H1 (cell line): ENCODE data around the gene MEGF11. TPM values are rescaled to one million over a fixed set of nuclear protein-coding genes. Genes with fewer than 3 reads are reported as not detected.

Experiments used
- CTCF ChIA-PET: fragments of 300-600 bp; sonication (Branson Sonifier 250); formaldehyde crosslinking; loops from one replicate; lab custom pipeline; 2021; ENCODE audit not compliant: partially characterized antibody; lab: Charles Lee
- POLR2A ChIA-PET: fragments of 300-600 bp; sonication (Branson Sonifier 250); formaldehyde crosslinking; loops from one replicate; lab custom pipeline; 2021; ENCODE audit warnings: inconsistent platforms; ENCODE audit not compliant: partially characterized antibody; lab: Charles Lee
- DNase-seq, 2 experiments: peaks; one replicate each; pipeline versions ENCODE4 v3.0.0 to v3.0.0-alpha.2; 2010 to 2022; ENCODE audit warnings: low spot score in 2 of 2, low read depth in 1 of 2, mixed read lengths in 1 of 2
- FAIRE-seq: peaks from 2 replicates; lab custom pipeline; 2011; peaks lifted over from hg19 to GRCh38; lab: Jason Lieb, UNC
- H2AFZ ChIP-seq: 2 replicates; pipeline ENCODE4 v1.8.1; 2012; ENCODE audit warnings: low read length, inconsistent platforms
- H2AK5ac ChIP-seq: 2 replicates; pipeline ENCODE4 v1.6.1; 2013; ENCODE audit warnings: low read depth, low read length
- H2BK120ac ChIP-seq: replicated peaks from 2 replicates; pipeline ENCODE3; 2013; ENCODE audit warnings: low read depth, low read length, inconsistent platforms
- H2BK12ac ChIP-seq: 2 replicates; pipeline ENCODE4 v1.6.1; 2013; ENCODE audit warnings: low read depth, low read length
- H2BK15ac ChIP-seq: 2 replicates; pipeline ENCODE4 v1.6.1; 2013; ENCODE audit warnings: low read length
- H2BK20ac ChIP-seq: 2 replicates; pipeline ENCODE4 v1.6.1; 2013; ENCODE audit warnings: low read length
- H2BK5ac ChIP-seq: 2 replicates; pipeline ENCODE4 v1.6.1; 2013; ENCODE audit warnings: low read depth, low read length
- H3K14ac ChIP-seq: 2 replicates; pipeline ENCODE4 v1.6.1; 2013; ENCODE audit warnings: inconsistent platforms; ENCODE audit not compliant: insufficient read length
- H3K18ac ChIP-seq: 2 replicates; pipeline ENCODE4 v1.6.1; 2013; ENCODE audit warnings: low read length; ENCODE audit errors: extremely low read depth
- H3K23ac ChIP-seq: 2 replicates; pipeline ENCODE4 v1.6.1; 2013; ENCODE audit warnings: inconsistent platforms; ENCODE audit not compliant: insufficient read length
- H3K23me2 ChIP-seq: 2 replicates; pipeline ENCODE4 v1.6.1; 2013; ENCODE audit warnings: low read depth, low read length
- H3K27ac ChIP-seq: 2 replicates; pipeline ENCODE4 v1.6.1; 2011; ENCODE audit warnings: low read depth, low read length, inconsistent platforms
- H3K27me3 ChIP-seq, 4 experiments: replicated peaks in 1 of 4; 1 replicate in 1 of 4; 2 replicates in 3 of 4; pipeline versions ENCODE4 v1.6.1 to v1.8.1; 2011 to 2013; ENCODE audit warnings: low read length in 3 of 4, mild to moderate bottlenecking in 3 of 4, inconsistent platforms in 2 of 4, mixed read lengths in 2 of 4, moderate library complexity in 1 of 4; ENCODE audit not compliant: control insufficient read depth in 3 of 4, insufficient read depth in 3 of 4; ENCODE audit errors: extremely low read depth in 1 of 4
- H3K36me3 ChIP-seq, 4 experiments: 2 replicates each; pipeline versions ENCODE4 v1.6.1 to v1.8.1; 2011 to 2013; ENCODE audit warnings: mild to moderate bottlenecking in 4 of 4, low read length in 3 of 4, moderate library complexity in 2 of 4, control low read depth in 1 of 4, inconsistent platforms in 1 of 4; ENCODE audit not compliant: insufficient read depth in 4 of 4, control insufficient read depth in 2 of 4
- H3K4ac ChIP-seq: replicated peaks from 2 replicates; pipeline ENCODE3; 2013; ENCODE audit warnings: low read length, low read depth, mixed read lengths, inconsistent platforms; ENCODE audit not compliant: insufficient read length
- H3K4me1 ChIP-seq, 4 experiments: replicated peaks in 1 of 4; 1 replicate in 1 of 4; 2 replicates in 3 of 4; pipeline versions ENCODE4 v1.6.1 to v1.8.1; 2011 to 2013; ENCODE audit warnings: low read length in 3 of 4, inconsistent platforms in 2 of 4, mixed read lengths in 1 of 4; ENCODE audit not compliant: insufficient read depth in 4 of 4, control insufficient read depth in 3 of 4
- H3K4me2 ChIP-seq, 2 experiments: 2 replicates each; pipeline versions ENCODE4 v1.6.1 to v1.8.1; 2011 to 2013; ENCODE audit warnings: low read depth in 2 of 2, low read length in 2 of 2, control low read depth in 1 of 2, inconsistent platforms in 1 of 2, mild to moderate bottlenecking in 1 of 2; ENCODE audit not compliant: insufficient read depth in 1 of 2
- H3K4me3 ChIP-seq, 4 experiments: fragments of 200-600, 300-600 bp in 1 of 4; sonication (generic), shearing (Covaris generic), sonication (Bioruptor Twin) in 1 of 4; 2 replicates each; pipeline versions ENCODE4 v1.5.1 to v1.8.1; 2011 to 2016; ENCODE audit warnings: low read length in 4 of 4, low read depth in 3 of 4, control low read depth in 2 of 4, inconsistent platforms in 2 of 4, mild to moderate bottlenecking in 2 of 4, mixed read lengths in 1 of 4, moderate library complexity in 1 of 4; ENCODE audit not compliant: insufficient read depth in 2 of 4; ENCODE audit errors: extremely low read depth in 1 of 4
- H3K56ac ChIP-seq: replicated peaks from 2 replicates; pipeline ENCODE3; 2013; ENCODE audit warnings: low read depth, mild to moderate bottlenecking, mixed read lengths, low read length, inconsistent platforms; ENCODE audit not compliant: insufficient read length
- H3K79me1 ChIP-seq: 2 replicates; pipeline ENCODE4 v1.6.1; 2013; ENCODE audit warnings: low read depth, low read length, control low read depth
- H3K79me2 ChIP-seq, 2 experiments: 2 replicates each; pipeline versions ENCODE4 v1.6.1 to v1.8.1; 2012 to 2013; ENCODE audit warnings: low read length in 2 of 2, mild to moderate bottlenecking in 2 of 2, inconsistent platforms in 1 of 2; ENCODE audit not compliant: insufficient read depth in 2 of 2, control insufficient read depth in 1 of 2
- H3K9ac ChIP-seq, 4 experiments: replicated peaks in 1 of 4; 1 replicate in 1 of 4; 2 replicates in 3 of 4; pipeline versions ENCODE4 v1.6.1 to v1.8.1; 2011 to 2013; ENCODE audit warnings: low read depth in 3 of 4, low read length in 3 of 4, control low read depth in 2 of 4, mild to moderate bottlenecking in 2 of 4, moderate library complexity in 2 of 4, inconsistent platforms in 1 of 4; ENCODE audit errors: extremely low read depth in 1 of 4
- H3K9me3 ChIP-seq, 2 experiments: 2 replicates each; pipeline versions ENCODE4 v1.6.1 to v1.8.1; 2012 to 2013; ENCODE audit warnings: mild to moderate bottlenecking in 2 of 2, moderate library complexity in 2 of 2, control low read depth in 1 of 2, inconsistent platforms in 1 of 2, low read depth in 1 of 2, low read length in 1 of 2, mixed read lengths in 1 of 2; ENCODE audit not compliant: insufficient read depth in 2 of 2
- H4K20me1 ChIP-seq, 2 experiments: replicated peaks in 1 of 2; 2 replicates each; pipeline versions ENCODE3 to v1.8.1; 2011 to 2013; ENCODE audit warnings: inconsistent platforms in 2 of 2, low read length in 2 of 2, mild to moderate bottlenecking in 1 of 2; ENCODE audit not compliant: insufficient read depth in 2 of 2, control insufficient read depth in 1 of 2
- H4K5ac ChIP-seq: 2 replicates; pipeline ENCODE4 v1.6.1; 2013; ENCODE audit warnings: low read length, low read depth, mixed read lengths, inconsistent platforms; ENCODE audit not compliant: insufficient read length
- H4K8ac ChIP-seq: 2 replicates; pipeline ENCODE4 v1.8.0; 2013; ENCODE audit warnings: mild to moderate bottlenecking, moderate library complexity, low read length, inconsistent platforms; ENCODE audit not compliant: insufficient read depth; ENCODE audit errors: extremely low read depth
- H4K91ac ChIP-seq: replicated peaks from 2 replicates; pipeline ENCODE3; 2013; ENCODE audit warnings: low read length, mixed read lengths, inconsistent platforms; ENCODE audit not compliant: insufficient read length
- CHD2 ChIP-seq: IDR thresholded peaks from 2 replicates; pipeline ENCODE4 v1.6.1; 2012; ENCODE audit warnings: low read length, improper control_type of control experiment
- CREB1 ChIP-seq: IDR thresholded peaks from 2 replicates; pipeline ENCODE4 v1.6.1; 2012; ENCODE audit warnings: inconsistent platforms
- EZH2 ChIP-seq: fragments of 200-600 bp; sonication (generic); IDR thresholded peaks from 2 replicates; pipeline ENCODE4 v1.7.1; 2012; ENCODE audit warnings: low read depth, mild to moderate bottlenecking, moderate library complexity, low read length, inconsistent platforms; ENCODE audit not compliant: severe bottlenecking
- JUND ChIP-seq: IDR thresholded peaks from 2 replicates; pipeline ENCODE4 v1.6.1; 2011; ENCODE audit warnings: mild to moderate bottlenecking, improper control_type of control experiment, low read length
- KDM4A ChIP-seq: IDR thresholded peaks from one replicate; pipeline ENCODE4 v1.7.1; 2012; ENCODE audit warnings: low read depth, mild to moderate bottlenecking, moderate library complexity, low read length, inconsistent platforms; ENCODE audit not compliant: severe bottlenecking
- RFX5 ChIP-seq: IDR thresholded peaks from 2 replicates; pipeline ENCODE4 v1.6.1; 2011; ENCODE audit warnings: low read depth, low read length, improper control_type of control experiment, borderline replicate concordance
- RNF2 ChIP-seq: fragments of 200-900, 300-1000 bp; sonication (generic); IDR thresholded peaks from 2 replicates; pipeline ENCODE4 v1.7.1; 2016; ENCODE audit warnings: borderline replicate concordance, low read depth, mild to moderate bottlenecking, antibody characterized with exemption, low read length; ENCODE audit not compliant: poor library complexity, severe bottlenecking; ENCODE audit errors: missing control alignments
- SRF ChIP-seq: IDR thresholded peaks from 2 replicates; pipeline ENCODE4 v1.6.1; 2011; ENCODE audit warnings: mild to moderate bottlenecking, low read depth, low read length, moderate library complexity
- WGBS, 2 experiments: shearing (Covaris generic) in 1 of 2; methylation state at CpG; one replicate each; pipeline versions ENCODE4 v1.1.6 to v1.1.7; 2013 to 2015; ENCODE audit warnings: low lambda C conversion rate in 2 of 2, mixed read lengths in 2 of 2, inconsistent platforms in 1 of 2, low coverage in 1 of 2, missing lambda C conversion rate in 1 of 2; ENCODE audit not compliant: insufficient replicate concordance in 2 of 2, insufficient coverage in 1 of 2, insufficient read length in 1 of 2; ENCODE audit errors: extremely low coverage in 1 of 2, missing lambda C conversion rate in 1 of 2; 5-methylcytosine and 5-hydroxymethylcytosine counted together
- polyA plus RNA-seq, 7 experiments: library from polyadenylated mRNA; depleted of rRNA in 3 of 7; stranded (reverse) in 5 of 7; unstranded in 2 of 7; fragments of >200 nt in 5 of 7; fragments of 200-250 nt in 2 of 7; gene quantifications; 1 replicate in 5 of 7; 2 replicates in 1 of 7; 4 replicates in 1 of 7; pipeline versions ENCODE4 v1.2.1 to v1.2.3, GENCODE V29; 2011 to 2013; ENCODE audit warnings: missing spikeins in 2 of 7, mixed read lengths in 2 of 7
- total RNA-seq: library from RNA; stranded (reverse); fragmentation: NEBNext Ultra II Directional; extraction: Animal tissue kit (Norgen Biotek cat#: 25700); gene quantifications from 2 replicates; pipeline ENCODE4 v1.2.1, GENCODE V29; 2021

Gene MEGF11
- total and polyA plus RNA-seq, 2 of the 8 experiments (the other 6 are each of a cell fraction or from before 2014, with no cell fraction given) = 4.4 to 4.8 TPM

DNA sequence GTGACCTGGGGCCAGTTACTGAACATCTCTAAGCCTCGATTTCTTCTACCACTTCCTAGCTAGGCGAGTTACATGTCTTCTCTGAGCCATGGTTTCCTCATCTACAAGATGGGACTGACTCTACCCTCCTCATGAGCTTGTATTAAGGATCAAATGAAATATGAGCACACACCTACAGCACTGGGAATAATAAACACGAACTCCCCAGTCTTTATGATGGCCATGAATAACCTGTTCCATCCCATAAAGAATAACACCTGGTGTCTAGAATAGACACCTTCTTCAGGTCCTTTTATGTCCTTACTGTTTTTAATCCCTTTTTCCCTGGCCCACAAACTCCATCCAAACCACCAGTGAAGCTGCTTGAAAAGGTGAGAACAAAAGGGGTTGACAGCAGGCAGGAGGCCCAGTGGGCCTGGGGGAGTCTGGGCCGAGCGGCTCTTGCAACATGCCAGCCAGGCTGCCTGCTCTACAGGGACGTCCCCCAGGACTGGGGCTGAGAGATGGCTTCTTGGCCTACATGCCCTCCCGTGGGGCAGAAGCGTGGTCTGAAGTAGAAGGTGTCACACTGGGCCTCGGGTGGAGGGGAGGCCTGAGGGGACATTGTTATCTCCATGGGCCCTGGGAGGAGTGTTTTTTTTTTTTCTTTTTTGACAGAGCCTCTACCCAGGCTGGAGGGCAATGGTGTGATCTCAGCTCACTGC, 206.1 kb downstream of the MEGF11 start:
- H3K4ac ChIP-seq = no peak overlapping the region
- TF ChIP-seq EZH2 (no peak), RNF2 (no peak), CHD2 (no peak), SRF (no peak), JUND (no peak), CREB1 (no peak), KDM4A (no peak), RFX5 (no peak)

More for the DNA sequence above, 206.1 kb downstream of the MEGF11 start:
- no peak overlapping the region for H4K8ac ChIP-seq
- no peaks in the 10 kb centered on the region for H4K20me1 ChIP-seq
- no peak overlapping the region for H3K27ac ChIP-seq
- no peak overlapping the region for H2BK120ac ChIP-seq
- no peaks in the 10 kb centered on the region for H3K23me2 ChIP-seq
- H3K4me1 ChIP-seq = peaks cover 2 to 8% (median 4%) of the 10 kb centered on the region in 4 experiments; a peak in 6 of 7 replicates
- no peak overlapping the region for H3K56ac ChIP-seq
- H2AK5ac ChIP-seq = no peak overlapping the region
- H3K79me2 ChIP-seq = no peaks in the 10 kb centered on the region
- no peaks in the 10 kb centered on the region for H3K79me1 ChIP-seq
- H4K91ac ChIP-seq = no peak overlapping the region
- 81% methylated on average over 9 of the region's 9 CpGs; no CpG with 5 or more reads in 1 of the 2 experiments for WGBS, 2 experiments
- no peak overlapping the region for H3K23ac ChIP-seq
- H2AFZ ChIP-seq = no peak overlapping the region
- H4K5ac ChIP-seq = no peak overlapping the region
- H2BK5ac ChIP-seq = no peak overlapping the region
- H2BK12ac ChIP-seq = no peak overlapping the region
- H3K9me3 ChIP-seq = no peaks in the 10 kb centered on the region
- FAIRE-seq (no peak), DNase-seq (no peak)
- CTCF ChIA-PET = interaction anchor here (0.7 to 2.8 kb wide), 18 partner anchors 10 to 410 kb away, joined by 3 to 11 read pairs (median 4); no protein-coding TSS in a partner anchor
- no peak overlapping the region for H2BK20ac ChIP-seq
- H3K14ac ChIP-seq = no peak overlapping the region
- no peak overlapping the region for H2BK15ac ChIP-seq
- POLR2A ChIA-PET = interaction anchor here (0.9 kb wide), 1 partner anchor 15 kb away, joined by 3 read pairs; no protein-coding TSS in a partner anchor
- H3K9ac ChIP-seq = no peak overlapping the region
- H3K4me3 ChIP-seq = no peak overlapping the region
- H3K27me3 ChIP-seq = no peaks in the 10 kb centered on the region
- H3K4me2 ChIP-seq = no peak overlapping the region
- no peak overlapping the region for H3K18ac ChIP-seq
- no peaks in the 10 kb centered on the region for H3K36me3 ChIP-seq
